HG03060 (cell line): ENCODE results near the gene VIT.

ENCODE experiments used
- ATAC-seq: cut with Tn5 transposase; IDR thresholded peaks from one replicate; pipeline ENCODE4 v1.9.1; 2021; ENCODE audit warnings: low read depth, moderate number of reproducible peaks; ENCODE audit not compliant: unreplicated experiment

VIT gene

GRCh38 chr2:36849265-36849664 is 152.8 kb downstream of the VIT start:
- no peak for ATAC-seq

- no peak for ATAC-seq
Measured at GRCh38 chr2:36854241-36854640, 157.7 kb downstream of the VIT start.

DNA sequence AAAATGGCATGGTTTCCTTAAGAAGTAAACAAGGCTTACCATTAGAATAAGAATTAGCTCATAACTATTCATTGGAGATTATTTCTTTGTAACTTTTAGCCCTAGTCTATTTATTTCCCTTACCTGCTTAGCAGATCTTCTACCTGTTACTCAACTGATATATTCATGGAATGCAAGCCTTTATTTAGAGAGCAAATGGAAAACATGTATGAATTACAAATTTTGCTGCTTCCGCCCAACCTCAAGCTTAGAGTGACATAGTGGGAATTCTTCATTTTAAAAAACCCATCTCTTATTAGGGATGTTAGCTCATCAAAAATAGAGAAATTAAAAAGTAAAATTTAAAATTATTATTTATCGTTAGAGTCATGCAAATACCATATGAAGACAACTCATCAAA is 158.9 kb downstream of the VIT start:
- no peak for ATAC-seq

GRCh38 chr2:36857713-36858112 is 161.2 kb downstream of the VIT start:
- no peak for ATAC-seq

- ATAC-seq: no peak
Measured at GRCh38 chr2:36858551-36859365, 162.3 kb downstream of the VIT start.

DNA sequence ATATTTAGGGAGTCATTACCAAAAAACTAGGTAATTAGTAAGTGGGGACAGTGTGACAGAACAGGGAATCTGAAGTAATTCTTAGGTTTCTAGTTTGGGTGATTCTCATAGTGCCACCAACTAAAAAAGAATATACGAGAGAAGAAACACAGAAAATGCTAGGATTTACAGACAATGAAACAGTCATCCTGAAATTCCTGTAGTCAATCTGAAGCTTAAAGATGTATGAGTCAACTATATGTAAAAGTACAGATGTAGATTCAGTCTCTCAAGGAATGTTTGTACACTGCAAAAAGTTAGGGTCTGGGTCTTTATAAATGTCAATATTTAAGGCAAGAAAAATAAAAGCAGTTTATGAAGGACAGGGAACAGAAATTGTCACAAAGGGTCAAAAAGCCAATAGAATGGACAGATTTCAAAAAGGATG is 162.9 kb downstream of the VIT start:
- ATAC-seq: no peak

DNA sequence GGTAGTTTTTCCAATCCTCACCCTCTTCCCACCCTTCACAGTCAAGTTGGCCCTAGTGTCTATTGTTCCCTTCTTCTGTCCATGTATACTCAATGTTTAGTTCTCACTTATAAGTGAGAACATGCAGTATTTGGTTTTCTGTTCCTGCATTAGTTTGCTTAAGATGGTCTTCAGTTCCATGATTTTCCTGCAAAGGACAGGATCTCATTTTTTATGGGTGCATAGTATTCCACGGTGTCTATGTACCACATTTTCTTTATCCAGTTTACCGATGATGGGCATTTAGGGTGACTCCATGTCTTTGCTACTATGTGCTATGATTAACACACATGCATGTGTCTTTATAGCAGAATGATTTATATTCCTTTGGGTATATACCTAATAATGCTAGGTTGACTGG is 165.4 kb downstream of the VIT start:
- no peak for ATAC-seq
